HL-60/S4 treated with retinoic acid at 250 ng/mL for 4 days and 3 days (cell line): ENCODE results near the gene CGNL1.

ENCODE experiments used
- in situ Hi-C: fragments of 300-500 bp; cut with MboI; formaldehyde crosslinking; loops from 2 replicates; pipeline ENCODE4 v1.7.0; 2022; ENCODE audit warnings: low sequenced_read_pairs

Gene CGNL1

GRCh38 chr15:57559875-57560274 is 183.6 kb downstream of the CGNL1 start:
- in situ Hi-C loops: loop anchor here (25.0 kb wide), 2 partner anchors 302 to 627 kb away; no protein-coding TSS in a partner anchor

GRCh38 chr15:57561041-57561711 is 184.9 kb downstream of the CGNL1 start:
- in situ Hi-C loops: loop anchor here (25.0 kb wide), 2 partner anchors 301 to 626 kb away; no protein-coding TSS in a partner anchor

GRCh38 chr15:57562196-57562769 is 186.0 kb downstream of the CGNL1 start:
- in situ Hi-C loops: loop anchor here (25.0 kb wide), 2 partner anchors 300 to 625 kb away; no protein-coding TSS in a partner anchor

- in situ Hi-C loops: loop anchor here (25.0 kb wide), 2 partner anchors 299 to 624 kb away; no protein-coding TSS in a partner anchor
Observed at GRCh38 chr15:57563416-57563815, 187.1 kb downstream of the CGNL1 start.

GRCh38 chr15:57565311-57565710 is 189.0 kb downstream of the CGNL1 start:
- in situ Hi-C loops: loop anchor here (25.0 kb wide), 2 partner anchors 297 to 622 kb away; no protein-coding TSS in a partner anchor

- in situ Hi-C loops: loop anchor here (25.0 kb wide), 2 partner anchors 295 to 620 kb away; no protein-coding TSS in a partner anchor
Observed at GRCh38 chr15:57566834-57567233, 190.5 kb downstream of the CGNL1 start.

- in situ Hi-C loops: loop anchor here (25.0 kb wide), 2 partner anchors 294 to 619 kb away; no protein-coding TSS in a partner anchor
Observed at GRCh38 chr15:57567891-57568290, 191.6 kb downstream of the CGNL1 start.

GRCh38 chr15:57568299-57568698 is 192.0 kb downstream of the CGNL1 start:
- in situ Hi-C loops: loop anchor here (25.0 kb wide), 2 partner anchors 294 to 619 kb away; no protein-coding TSS in a partner anchor

GRCh38 chr15:57570340-57570739 is 194.0 kb downstream of the CGNL1 start:
- in situ Hi-C loops: loop anchor here (25.0 kb wide), 2 partner anchors 292 to 617 kb away; no protein-coding TSS in a partner anchor

- in situ Hi-C loops: loop anchor here (25.0 kb wide), 2 partner anchors 291 to 616 kb away; no protein-coding TSS in a partner anchor
Observed at GRCh38 chr15:57570994-57571393, 194.7 kb downstream of the CGNL1 start.

- in situ Hi-C loops: loop anchor here (25.0 kb wide), 2 partner anchors 291 to 616 kb away; no protein-coding TSS in a partner anchor
Observed at GRCh38 chr15:57571725-57572124, 195.4 kb downstream of the CGNL1 start.

GRCh38 chr15:57572468-57572867 is 196.2 kb downstream of the CGNL1 start:
- in situ Hi-C loops: loop anchor here (25.0 kb wide), 2 partner anchors 290 to 615 kb away; no protein-coding TSS in a partner anchor

GRCh38 chr15:57573151-57573550 is 196.8 kb downstream of the CGNL1 start:
- in situ Hi-C loops: loop anchor here (25.0 kb wide), 2 partner anchors 289 to 614 kb away; no protein-coding TSS in a partner anchor

GRCh38 chr15:57575363-57575762 is 199.1 kb downstream of the CGNL1 start:
- in situ Hi-C loops: no loop called here

- in situ Hi-C loops: no loop called here
Observed at GRCh38 chr15:57578288-57578900, 202.1 kb downstream of the CGNL1 start.

- in situ Hi-C loops: no loop called here
Observed at GRCh38 chr15:57580428-57580827, 204.1 kb downstream of the CGNL1 start.

GRCh38 chr15:57580866-57581265 is 204.6 kb downstream of the CGNL1 start:
- in situ Hi-C loops: no loop called here

GRCh38 chr15:57582090-57582489 is 205.8 kb downstream of the CGNL1 start:
- in situ Hi-C loops: no loop called here

GRCh38 chr15:57583282-57583681 is 207.0 kb downstream of the CGNL1 start:
- in situ Hi-C loops: no loop called here

- in situ Hi-C loops: no loop called here
Observed at GRCh38 chr15:57583720-57584119, 207.4 kb downstream of the CGNL1 start.
